ENCODE data around the gene BACH1. TPM values are rescaled to one million over a fixed set of nuclear protein-coding genes. Genes with fewer than 3 reads are reported as not detected.

Gene BACH1
- total RNA-seq, 3 donors from 2014 or later: 31.8 to 65.3 (median 42.3) TPM

DNA sequence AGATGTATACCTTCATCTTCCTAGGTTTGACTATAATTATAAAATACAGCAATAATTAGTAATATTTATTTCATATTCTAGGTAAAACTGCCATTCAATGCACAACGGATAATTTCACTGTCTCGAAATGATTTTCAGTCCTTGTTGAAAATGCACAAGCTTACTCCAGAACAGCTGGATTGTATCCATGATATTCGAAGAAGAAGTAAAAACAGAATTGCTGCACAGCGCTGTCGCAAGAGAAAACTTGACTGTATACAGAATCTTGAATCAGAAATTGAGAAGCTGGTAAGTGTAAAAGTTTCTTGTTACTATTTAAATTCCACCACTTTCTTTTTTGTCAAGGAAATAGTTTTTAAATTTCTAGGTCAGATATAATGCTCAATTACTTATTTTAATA, 30.7 kb downstream of the BACH1 start:
- H3K27me3 ChIP-seq: no peaks in the 10 kb centered on the region
- no peaks in the 10 kb centered on the region for H3K4me1 ChIP-seq
- intact Hi-C loops (cut with DNase I; ENCODE audit: low total_unique reads): no loop called here
- no peak overlapping the region for H3K27ac ChIP-seq
- no peak for DNase-seq (ENCODE audit: low spot score in 2 of 2)
- no peaks in the 10 kb centered on the region for H3K36me3 ChIP-seq
- TF ChIP-seq, protein P1, sequence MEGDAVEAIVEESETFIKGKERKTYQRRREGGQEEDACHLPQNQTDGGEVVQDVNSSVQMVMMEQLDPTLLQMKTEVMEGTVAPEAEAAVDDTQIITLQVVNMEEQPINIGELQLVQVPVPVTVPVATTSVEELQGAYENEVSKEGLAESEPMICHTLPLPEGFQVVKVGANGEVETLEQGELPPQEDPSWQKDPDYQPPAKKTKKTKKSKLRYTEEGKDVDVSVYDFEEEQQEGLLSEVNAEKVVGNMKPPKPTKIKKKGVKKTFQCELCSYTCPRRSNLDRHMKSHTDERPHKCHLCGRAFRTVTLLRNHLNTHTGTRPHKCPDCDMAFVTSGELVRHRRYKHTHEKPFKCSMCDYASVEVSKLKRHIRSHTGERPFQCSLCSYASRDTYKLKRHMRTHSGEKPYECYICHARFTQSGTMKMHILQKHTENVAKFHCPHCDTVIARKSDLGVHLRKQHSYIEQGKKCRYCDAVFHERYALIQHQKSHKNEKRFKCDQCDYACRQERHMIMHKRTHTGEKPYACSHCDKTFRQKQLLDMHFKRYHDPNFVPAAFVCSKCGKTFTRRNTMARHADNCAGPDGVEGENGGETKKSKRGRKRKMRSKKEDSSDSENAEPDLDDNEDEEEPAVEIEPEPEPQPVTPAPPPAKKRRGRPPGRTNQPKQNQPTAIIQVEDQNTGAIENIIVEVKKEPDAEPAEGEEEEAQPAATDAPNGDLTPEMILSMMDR (IDR thresholded peaks at IDR 0.05): no peak
- TF ChIP-seq POLR2A (IDR thresholded peaks at IDR 0.05) (no peak), POLR2AphosphoS5 (IDR thresholded peaks at IDR 0.05) (no peak)
- H3K4me3 ChIP-seq: no peak overlapping the region
- H3K9me3 ChIP-seq: no peaks in the 10 kb centered on the region

- intact Hi-C loops (cut with DNase I; ENCODE audit: low total_unique reads): loop anchor here (10.0 kb wide), 1 partner anchor 176 kb away; no protein-coding TSS in a partner anchor
- Histone ChIP-seq H3K4me1 (no peaks in the 10 kb centered on the region), H3K4me3 (no peak overlapping the region), H3K9me3 (no peaks in the 10 kb centered on the region), H3K27me3 (no peaks in the 10 kb centered on the region), H3K27ac (no peak overlapping the region), H3K36me3 (no peaks in the 10 kb centered on the region)
- DNase-seq (ENCODE audit: low spot score in 2 of 2): no peak
- TF ChIP-seq POLR2AphosphoS5 (IDR thresholded peaks at IDR 0.05): no peak
- TF ChIP-seq POLR2A (IDR thresholded peaks at IDR 0.05): no peak
- TF ChIP-seq, protein P1 (IDR thresholded peaks at IDR 0.05): no peak
Observed at GRCh38 chr21:29330797-29331196, 32.1 kb downstream of the BACH1 start.

DNA sequence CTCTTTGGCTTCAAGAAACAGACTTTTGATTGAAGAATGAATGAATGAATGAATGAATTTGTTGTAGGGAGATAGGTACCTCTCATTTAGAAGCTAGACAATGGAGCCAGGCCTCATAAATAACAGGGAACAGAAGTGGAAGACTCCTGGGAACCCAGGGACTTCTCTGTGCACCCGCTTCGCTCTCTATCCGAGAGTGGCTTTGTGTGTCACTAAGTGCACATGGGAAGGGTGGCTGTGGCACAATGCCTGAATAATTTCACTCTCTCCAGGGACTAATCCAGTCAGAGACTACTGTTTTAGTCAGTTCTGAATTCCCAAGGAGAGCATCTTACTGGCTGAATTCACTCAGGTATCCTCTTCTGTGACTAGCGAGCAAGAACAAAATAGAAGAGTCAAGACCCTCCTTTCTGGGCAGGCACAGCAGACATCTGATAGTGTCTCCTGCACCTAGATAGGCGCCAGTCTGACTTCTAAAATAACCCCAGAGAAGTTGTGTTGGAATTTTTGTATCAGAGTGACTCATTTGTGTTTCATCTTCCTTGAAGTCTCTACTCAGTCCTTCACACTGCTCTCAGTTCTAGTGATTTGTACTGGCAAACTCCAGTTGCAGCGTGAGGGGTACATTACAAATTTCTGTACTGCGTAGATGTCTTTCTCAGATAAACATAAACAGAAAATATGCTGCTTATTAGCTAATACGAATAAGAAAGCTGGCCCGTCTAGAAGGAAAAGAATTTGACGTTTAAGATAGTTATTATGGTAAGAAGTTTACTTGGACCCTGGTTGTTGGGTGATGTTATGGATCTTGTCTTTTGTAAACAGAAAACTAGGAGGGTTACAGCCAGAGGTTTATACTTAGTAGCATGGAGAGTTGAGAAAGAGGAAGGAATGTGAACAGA, 34.0 kb downstream of the BACH1 start:
- intact Hi-C loops (cut with DNase I; ENCODE audit: low total_unique reads): loop anchor here (10.0 kb wide), 1 partner anchor 178 kb away; no protein-coding TSS in a partner anchor
- Histone ChIP-seq H3K4me1 (no peaks in the 10 kb centered on the region), H3K9me3 (no peaks in the 10 kb centered on the region), H3K36me3 (no peaks in the 10 kb centered on the region), H3K4me3 (no peak overlapping the region), H3K27ac (no peak overlapping the region), H3K27me3 (no peaks in the 10 kb centered on the region)
- no peak for TF ChIP-seq POLR2A (IDR thresholded peaks at IDR 0.05)
- TF ChIP-seq, protein P1 (IDR thresholded peaks at IDR 0.05): no peak
- no peak for TF ChIP-seq POLR2AphosphoS5 (IDR thresholded peaks at IDR 0.05)
- DNase-seq (ENCODE audit: low spot score in 2 of 2): no peak

GRCh38 chr21:29333406-29333805, 34.7 kb downstream of the BACH1 start:
- intact Hi-C loops (cut with DNase I; ENCODE audit: low total_unique reads): loop anchor here (10.0 kb wide), 1 partner anchor 179 kb away; no protein-coding TSS in a partner anchor
- Histone ChIP-seq H3K27me3 (no peaks in the 10 kb centered on the region), H3K27ac (no peak overlapping the region), H3K36me3 (no peaks in the 10 kb centered on the region), H3K9me3 (no peaks in the 10 kb centered on the region), H3K4me3 (no peak overlapping the region), H3K4me1 (no peaks in the 10 kb centered on the region)
- TF ChIP-seq, protein P1 (IDR thresholded peaks at IDR 0.05): no peak
- TF ChIP-seq POLR2AphosphoS5 (IDR thresholded peaks at IDR 0.05) (no peak), POLR2A (IDR thresholded peaks at IDR 0.05) (no peak)
- no peak for DNase-seq (ENCODE audit: low spot score in 2 of 2)

All from breast epithelium (tissue), 4 donors.